Kidney (tissue), 14 donors: Measurements from ENCODE around the gene CFAP92. TPM values are rescaled to one million over a fixed set of nuclear protein-coding genes. Genes with fewer than 3 reads are reported as not detected.

Experiments
- DNase-seq, 5 donors: peaks; one replicate each; pipeline ENCODE4 v3.0.0-alpha.2; 2013 to 2020
- FAIRE-seq: peaks from 2 replicates; lab custom pipeline; 2012; peaks lifted over from hg19 to GRCh38; lab: Jason Lieb, UNC
- H3K27ac ChIP-seq, 2 donors: one replicate each; pipeline ENCODE4 v1.7.0; 2013; ENCODE audit warnings: low read depth in 2 of 2, low read length in 2 of 2, inconsistent platforms in 1 of 2
- H3K27me3 ChIP-seq: one replicate; pipeline ENCODE4 v1.7.1; 2013; ENCODE audit warnings: low read length, inconsistent platforms; ENCODE audit not compliant: control insufficient read depth, insufficient read depth
- H3K36me3 ChIP-seq, 3 donors: one replicate each; pipeline versions ENCODE4 v1.7.0 to v1.7.1; 2013; ENCODE audit warnings: low read length in 3 of 3, control low read depth in 1 of 3, inconsistent platforms in 1 of 3; ENCODE audit not compliant: insufficient read depth in 3 of 3, control insufficient read depth in 2 of 3
- H3K4me1 ChIP-seq, 3 donors: one replicate each; pipeline versions ENCODE4 v1.7.0 to v1.7.1; 2013; ENCODE audit warnings: low read length in 3 of 3, inconsistent platforms in 1 of 3, low read depth in 1 of 3; ENCODE audit not compliant: control insufficient read depth in 2 of 3, insufficient read depth in 2 of 3
- H3K4me3 ChIP-seq, 3 donors: one replicate each; pipeline versions ENCODE4 v1.7.0 to v1.8.1; 2013; ENCODE audit warnings: low read length in 3 of 3, control low read depth in 1 of 3, inconsistent platforms in 1 of 3
- H3K9ac ChIP-seq, 3 donors: one replicate each; pipeline versions ENCODE4 v1.7.0 to v1.7.1; 2013; ENCODE audit warnings: low read length in 3 of 3, control low read depth in 1 of 3, inconsistent platforms in 1 of 3
- H3K9me3 ChIP-seq, 3 donors: one replicate each; pipeline versions ENCODE4 v1.7.0 to v1.7.1; 2013; ENCODE audit warnings: low read length in 3 of 3, control low read depth in 1 of 3, inconsistent platforms in 1 of 3; ENCODE audit not compliant: control insufficient read depth in 2 of 3, insufficient read depth in 1 of 3
- intact Hi-C: fragments of 100-400 bp; cut with DNase I; formaldehyde crosslinking; loops from one replicate; pipeline ENCODE4 v1.11.1; 2022
- polyA plus RNA-seq: library from polyadenylated mRNA; stranded (reverse); fragments of 350-450 nt; fragmentation: Illumina TruSeq; extraction: RNeasy Lipid Tissue Mini Kit (QIAGEN cat#74804); gene quantifications from one replicate; pipeline ENCODE4 v1.2.3, GENCODE V29; 2014; ENCODE audit warnings: low read depth, low replicate concordance; ENCODE audit not compliant: insufficient read depth
- total RNA-seq: library from RNA; stranded (reverse); fragmentation: NEBNext Ultra II Directional; extraction: Animal tissue kit (Norgen Biotek cat#: 25700); gene quantifications from one replicate; pipeline ENCODE4 v1.2.1, GENCODE V29; 2021
- TF ChIP-seq, protein P1 (sequence below): IDR thresholded peaks from 3 replicates; pipeline ENCODE4 v1.5.1; 2012; ENCODE audit warnings: mild to moderate bottlenecking, moderate library complexity, borderline replicate concordance; ENCODE audit not compliant: insufficient read depth; ENCODE audit errors: extremely low read depth
- donor health status: control.
- donor health status: control.
- donor health status: control.
- donor health status: control.
- donor health status: control.
- donor health status: DM: yes; HTN: yes; CAD: no.
- donor health status: Normal renal cell carcinoma (clear cell type).

The CFAP92 gene
- total and polyA plus RNA-seq, 2 donors from 2014 or later = 0.56 to 0.60 TPM

DNA sequence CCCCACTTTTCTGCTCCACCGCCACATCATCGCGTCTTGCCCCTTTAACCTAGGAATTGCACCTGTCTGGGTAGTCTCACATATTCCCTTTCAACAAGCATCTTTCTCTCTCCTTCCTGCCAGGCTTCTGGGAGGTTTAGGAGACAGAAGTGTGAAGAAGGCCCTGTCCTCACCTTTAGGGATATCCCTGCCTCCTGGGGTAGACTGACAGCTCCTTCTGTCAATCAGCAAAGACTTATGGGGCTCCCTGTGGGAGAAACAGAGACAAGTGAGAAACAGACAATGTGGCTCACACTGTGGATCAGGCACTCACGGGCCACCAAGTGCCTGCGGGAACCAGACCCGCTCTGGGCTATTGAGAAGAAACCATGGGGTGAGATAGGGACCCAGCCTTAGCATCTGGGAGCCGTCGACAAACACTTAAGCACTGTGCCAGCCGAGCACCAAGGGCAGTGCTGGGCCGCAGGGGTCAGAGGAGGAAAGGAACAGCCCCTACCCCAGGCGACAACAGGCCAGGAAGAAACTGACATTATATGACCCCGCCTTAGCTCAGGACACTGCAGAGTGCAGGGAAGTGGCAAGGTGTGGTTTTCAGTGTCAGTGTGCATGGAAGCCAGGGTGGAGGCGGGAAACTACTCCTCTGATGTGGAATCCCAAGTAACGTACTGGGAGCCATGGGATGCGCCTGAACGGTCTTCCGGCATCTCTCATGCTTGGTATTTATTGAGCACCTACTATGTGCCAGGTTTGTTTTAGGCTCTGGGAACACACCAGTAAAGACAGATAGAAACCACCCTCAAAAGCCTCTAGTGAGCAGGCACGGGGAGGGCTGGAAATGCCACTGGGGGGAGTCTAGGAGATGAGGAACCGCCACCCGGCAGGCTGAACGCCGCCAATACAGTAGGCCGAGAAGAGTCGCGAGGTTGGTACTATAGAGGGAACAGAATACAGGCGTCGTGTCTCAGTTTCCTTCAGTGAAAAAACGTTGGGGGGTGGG, 9.0 kb upstream of the CFAP92 start:
- no peak for FAIRE-seq
- H3K27me3 ChIP-seq = peaks cover 25% of the 10 kb centered on the region
- no peak overlapping the region for H3K9ac ChIP-seq
- peaks cover 0 to 26% (median 0%) of the 10 kb centered on the region in 3 donors for H3K4me1 ChIP-seq
- intact Hi-C loops = no loop called here
- no peak for DNase-seq
- H3K4me3 ChIP-seq = peak overlapping the region in 1 of 3 donors; percentile 51
- no peaks in the 10 kb centered on the region for H3K9me3 ChIP-seq
- TF ChIP-seq, protein P1, sequence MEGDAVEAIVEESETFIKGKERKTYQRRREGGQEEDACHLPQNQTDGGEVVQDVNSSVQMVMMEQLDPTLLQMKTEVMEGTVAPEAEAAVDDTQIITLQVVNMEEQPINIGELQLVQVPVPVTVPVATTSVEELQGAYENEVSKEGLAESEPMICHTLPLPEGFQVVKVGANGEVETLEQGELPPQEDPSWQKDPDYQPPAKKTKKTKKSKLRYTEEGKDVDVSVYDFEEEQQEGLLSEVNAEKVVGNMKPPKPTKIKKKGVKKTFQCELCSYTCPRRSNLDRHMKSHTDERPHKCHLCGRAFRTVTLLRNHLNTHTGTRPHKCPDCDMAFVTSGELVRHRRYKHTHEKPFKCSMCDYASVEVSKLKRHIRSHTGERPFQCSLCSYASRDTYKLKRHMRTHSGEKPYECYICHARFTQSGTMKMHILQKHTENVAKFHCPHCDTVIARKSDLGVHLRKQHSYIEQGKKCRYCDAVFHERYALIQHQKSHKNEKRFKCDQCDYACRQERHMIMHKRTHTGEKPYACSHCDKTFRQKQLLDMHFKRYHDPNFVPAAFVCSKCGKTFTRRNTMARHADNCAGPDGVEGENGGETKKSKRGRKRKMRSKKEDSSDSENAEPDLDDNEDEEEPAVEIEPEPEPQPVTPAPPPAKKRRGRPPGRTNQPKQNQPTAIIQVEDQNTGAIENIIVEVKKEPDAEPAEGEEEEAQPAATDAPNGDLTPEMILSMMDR = no peak
- H3K36me3 ChIP-seq = no peaks in the 10 kb centered on the region
- H3K27ac ChIP-seq = no peak overlapping the region

DNA sequence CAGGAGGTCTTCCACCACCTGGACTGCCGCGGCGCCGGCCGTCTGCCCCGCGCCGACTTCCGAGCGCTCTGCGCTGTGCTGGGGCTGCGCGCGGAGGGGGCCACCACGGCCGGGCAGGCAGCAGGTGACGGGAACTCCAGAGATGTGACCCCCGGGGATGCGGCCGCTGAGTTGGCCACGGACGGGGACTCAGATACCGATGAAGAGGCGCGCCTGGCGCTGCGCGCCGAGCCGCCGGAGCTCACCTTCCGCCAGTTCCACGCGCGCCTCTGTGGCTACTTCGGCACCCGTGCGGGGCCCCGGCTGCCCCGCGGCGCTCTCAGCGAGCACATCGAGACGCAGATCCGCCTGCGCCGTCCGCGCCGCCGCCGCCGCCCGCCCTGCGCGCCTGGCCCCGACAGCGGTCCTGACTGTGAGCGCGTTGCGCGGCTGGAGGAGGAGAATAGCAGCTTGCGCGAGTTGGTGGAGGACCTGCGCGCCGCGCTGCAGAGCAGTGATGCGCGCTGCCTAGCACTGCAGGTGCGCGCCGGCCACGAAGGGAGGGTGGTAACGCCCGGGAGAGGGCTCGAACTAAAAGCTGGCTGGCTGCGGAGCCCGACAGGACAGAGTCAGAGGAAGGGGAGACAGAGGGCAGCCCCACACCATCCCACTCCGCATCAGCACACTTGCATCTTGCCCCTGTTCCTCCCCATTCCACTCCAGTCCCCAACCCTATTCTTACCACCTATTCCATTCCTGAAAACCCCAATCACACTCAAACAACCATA, 8.1 kb upstream of the CFAP92 start:
- peak overlapping the region in 1 of 3 donors; percentile 34 for H3K9ac ChIP-seq
- DNase-seq = peak in 3 of 5 donors; percentile 44 to 74 (median 54)
- H3K4me1 ChIP-seq = peaks cover 0 to 26% (median 0%) of the 10 kb centered on the region in 3 donors
- peak overlapping the region in 1 of 2 donors; percentile 78 for H3K27ac ChIP-seq
- no peak for FAIRE-seq
- H3K4me3 ChIP-seq = peak overlapping the region in 1 of 3 donors; percentile 51
- H3K27me3 ChIP-seq = peaks cover 25% of the 10 kb centered on the region
- TF ChIP-seq, protein P1 = no peak
- intact Hi-C loops = no loop called here
- no peaks in the 10 kb centered on the region for H3K9me3 ChIP-seq
- H3K36me3 ChIP-seq = no peaks in the 10 kb centered on the region

DNA sequence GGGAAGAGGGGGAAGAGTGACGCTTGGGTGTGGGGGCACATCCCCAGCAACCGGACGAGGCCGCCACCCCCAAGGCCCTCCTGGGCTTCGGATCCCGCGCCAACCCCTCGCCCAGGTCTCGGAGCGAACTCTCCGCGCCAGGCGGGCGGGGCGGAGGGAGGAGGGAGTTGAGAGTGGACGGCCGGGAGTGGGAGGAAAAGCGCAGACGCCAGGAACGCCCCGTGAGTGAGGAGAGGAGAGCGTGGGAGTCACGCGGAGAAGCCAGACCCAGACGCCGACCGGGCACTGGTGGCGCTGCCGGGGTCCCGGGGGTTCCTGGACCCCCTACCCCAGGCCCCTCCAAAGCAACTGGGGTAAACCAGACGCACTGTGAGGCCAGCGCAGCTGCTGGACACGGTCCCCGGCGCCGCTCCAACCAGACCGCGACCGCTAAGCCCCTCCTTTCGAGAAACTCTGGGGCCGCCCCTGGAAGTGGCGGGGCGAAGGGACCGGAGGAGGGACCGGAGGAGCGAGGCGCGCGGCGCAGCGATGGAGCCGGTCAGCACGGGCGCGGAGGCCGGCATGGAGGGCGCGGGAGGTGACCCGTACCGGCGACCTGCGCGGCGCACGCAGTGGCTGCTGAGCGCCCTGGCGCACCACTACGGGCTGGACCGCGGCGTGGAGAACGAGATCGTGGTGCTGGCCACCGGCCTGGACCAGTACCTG, 7.4 kb upstream of the CFAP92 start, which contains the start of gene EFCC1:
EFCC1 (plus strand) TSS at position 204 of the 705 bp plus-strand sequence; CDS start at position 529, 325 bp downstream.
- peaks cover 0 to 26% (median 0%) of the 10 kb centered on the region in 3 donors for H3K4me1 ChIP-seq
- H3K4me3 ChIP-seq = peak within 1 kb of the TSS; percentile 34 to 51 (median 36)
- DNase-seq (peak; percentile 72 to 88 (median 84)), FAIRE-seq (no peak)
- peaks cover 25% of the 10 kb centered on the region for H3K27me3 ChIP-seq
- H3K27ac ChIP-seq = peak within 1 kb of the TSS; percentile 63 to 78
- peak within 1 kb of the TSS in 2 of 3 donors; percentile 29 to 34 for H3K9ac ChIP-seq
- TF ChIP-seq, protein P1 = no peak
- no peaks in the 10 kb centered on the region for H3K9me3 ChIP-seq
- no peaks in the 10 kb centered on the region for H3K36me3 ChIP-seq
- intact Hi-C loops = no loop called here
